HUDEP-2 (cell line): ENCODE measurements around the gene TMBIM1.

ENCODE experiments used
- DNase-seq, 76 experiments: peaks; one replicate each; lab custom pipeline; 2025; ENCODE audit not compliant: unreplicated experiment in 76 of 76; lab: John Stamatoyannopoulos, UW

TMBIM1 gene

DNA sequence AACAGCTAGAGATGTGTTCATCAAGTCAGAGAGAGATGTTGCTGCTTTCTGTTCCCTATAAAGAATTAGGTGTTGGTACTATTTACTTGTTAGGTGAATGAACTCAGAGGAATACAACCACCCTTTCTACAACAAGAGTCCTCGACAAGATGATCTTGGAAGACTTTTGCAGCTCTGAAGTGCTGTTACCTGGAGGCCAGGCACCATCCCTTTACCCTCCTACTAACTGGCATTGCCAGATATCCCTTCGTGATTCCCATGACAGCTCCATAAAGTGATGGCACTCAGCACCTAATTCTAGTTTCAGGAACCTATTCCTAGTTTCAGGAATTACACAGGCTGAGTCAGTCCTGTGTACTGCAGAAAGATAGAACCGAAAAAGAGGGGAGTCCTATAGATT, 65.4 kb downstream of the TMBIM1 start:
- no peak for DNase-seq
